CD4-positive, alpha-beta memory T cell (primary cell): ENCODE data around the gene KLC1. TPM values are rescaled to one million over a fixed set of nuclear protein-coding genes. Genes with fewer than 3 reads are reported as not detected.
"Not testable (repeated sequence)": the region's sequence is repeated elsewhere in the genome, so short reads cannot be mapped to it uniquely, and the experiment has no call there.

ENCODE experiments used
- CTCF ChIA-PET: fragments of 350-600 bp; sonication (Branson Sonifier 250); formaldehyde crosslinking; loops from one replicate; lab custom pipeline; 2021; ENCODE audit warnings: inconsistent platforms; ENCODE audit not compliant: partially characterized antibody; lab: Charles Lee
- POLR2A ChIA-PET: fragments of 350-600 bp; sonication (Branson Sonifier 250); formaldehyde crosslinking; loops from one replicate; lab custom pipeline; 2021; ENCODE audit not compliant: partially characterized antibody; lab: Charles Lee
- DNase-seq, 5 donors: peaks; one replicate each; pipeline versions ENCODE4 v3.0.0 to v3.0.0-alpha.2; 2020 to 2022; ENCODE audit warnings: mixed read lengths in 1 of 5
- H3K27ac ChIP-seq: one replicate; pipeline ENCODE4 v1.7.0; 2013; ENCODE audit warnings: low read depth, low read length
- H3K27me3 ChIP-seq: 2 replicates; pipeline ENCODE4 v1.7.0; 2013; ENCODE audit warnings: mild to moderate bottlenecking, low read length, moderate library complexity; ENCODE audit not compliant: insufficient read depth
- H3K36me3 ChIP-seq: 2 replicates; pipeline ENCODE4 v1.7.0; 2013; ENCODE audit warnings: mild to moderate bottlenecking, low read length, moderate library complexity; ENCODE audit not compliant: insufficient read depth
- H3K4me1 ChIP-seq: 2 replicates; pipeline ENCODE4 v1.7.0; 2013; ENCODE audit warnings: mild to moderate bottlenecking, low read length, moderate library complexity; ENCODE audit not compliant: insufficient read depth
- H3K4me3 ChIP-seq, 2 donors: one replicate each; pipeline ENCODE4 v1.7.0; 2013; ENCODE audit warnings: low read length in 2 of 2, mild to moderate bottlenecking in 1 of 2
- H3K9me3 ChIP-seq, 2 donors: one replicate each; pipeline ENCODE4 v1.7.0; 2013; ENCODE audit warnings: low read length in 2 of 2, control low read depth in 1 of 2; ENCODE audit not compliant: control insufficient read depth in 1 of 2
- H3K27ac Mint-ChIP-seq, 7 donors: one replicate each; pipeline ENCODE4 v1.8.0; 2020 to 2021; ENCODE audit warnings: mixed read lengths in 7 of 7, mild to moderate bottlenecking in 6 of 7, inconsistent platforms in 3 of 7, moderate library complexity in 3 of 7
- H3K27me3 Mint-ChIP-seq, 2 donors: one replicate each; pipeline ENCODE4 v1.8.0; 2020 to 2021; ENCODE audit warnings: mixed read lengths in 2 of 2
- H3K36me3 Mint-ChIP-seq, 2 donors: one replicate each; pipeline ENCODE4 v1.8.0; 2020 to 2021; ENCODE audit warnings: mixed read lengths in 2 of 2, inconsistent platforms in 1 of 2, mild to moderate bottlenecking in 1 of 2
- H3K4me1 Mint-ChIP-seq, 4 donors: one replicate each; pipeline ENCODE4 v1.8.0; 2020 to 2021; ENCODE audit warnings: mixed read lengths in 4 of 4, mild to moderate bottlenecking in 1 of 4
- H3K4me3 Mint-ChIP-seq, 8 donors: one replicate each; pipeline ENCODE4 v1.8.0; 2020 to 2021; ENCODE audit warnings: mixed read lengths in 8 of 8, mild to moderate bottlenecking in 7 of 8, moderate library complexity in 6 of 8, inconsistent platforms in 3 of 8
- H3K9me3 Mint-ChIP-seq, 8 donors: one replicate each; pipeline ENCODE4 v1.8.0; 2020 to 2021; ENCODE audit warnings: mixed read lengths in 8 of 8, mild to moderate bottlenecking in 5 of 8, inconsistent platforms in 3 of 8, moderate library complexity in 1 of 8
- intact Hi-C: fragments of 100-400 bp; cut with micrococcal nuclease; formaldehyde crosslinking; loops from one replicate; pipeline ENCODE4 v1.15.1; 2023
- polyA plus RNA-seq, 2 donors: library from polyadenylated mRNA; unstranded; fragments of 300-500 nt; fragmentation: Illumina TruSeq; gene quantifications; one replicate each; pipeline ENCODE4 v1.2.3, GENCODE V29; 2021
- total RNA-seq, 2 experiments: library from RNA; stranded (reverse); gene quantifications; one replicate each; pipeline ENCODE4 v1.2.3, GENCODE V29; 2021

Gene KLC1
- total and polyA plus RNA-seq, 4 experiments from 2014 or later: 31.8 to 278 (median 165) TPM

GRCh38 chr14:103597623-103598377 is 31.2 kb upstream of the KLC1 start:
- peaks cover 0 to 5% (median 1%) of the 10 kb centered on the region in 4 donors for H3K4me1 Mint-ChIP-seq
- H3K27me3 Mint-ChIP-seq: no peaks in the 10 kb centered on the region
- no peaks in the 10 kb centered on the region for H3K4me1 ChIP-seq
- H3K4me3 Mint-ChIP-seq: no peak overlapping the region
- intact Hi-C loops: no loop called here
- H3K9me3 ChIP-seq: no peaks in the 10 kb centered on the region
- no peak overlapping the region for H3K27ac ChIP-seq
- DNase-seq: no peak
- no peaks in the 10 kb centered on the region for H3K36me3 ChIP-seq
- no peak overlapping the region for H3K27ac Mint-ChIP-seq
- no peaks in the 10 kb centered on the region for H3K36me3 Mint-ChIP-seq
- no peak overlapping the region for H3K4me3 ChIP-seq
- CTCF ChIA-PET: no interaction called here
- H3K27me3 ChIP-seq: no peaks in the 10 kb centered on the region
- POLR2A ChIA-PET: no interaction called here
- no peaks in the 10 kb centered on the region for H3K9me3 Mint-ChIP-seq

GRCh38 chr14:103600503-103600902 is 28.5 kb upstream of the KLC1 start:
- Mint-ChIP-seq H3K27ac (no peak overlapping the region), H3K4me3 (no peak overlapping the region), H3K36me3 (no peaks in the 10 kb centered on the region), H3K9me3 (no peaks in the 10 kb centered on the region), H3K27me3 (no peaks in the 10 kb centered on the region), H3K4me1 (no peaks in the 10 kb centered on the region)
- ChIA-PET CTCF (no interaction called here), POLR2A (no interaction called here)
- intact Hi-C loops: no loop called here
- DNase-seq: no peak
- H3K27ac ChIP-seq: no peak overlapping the region
- no peaks in the 10 kb centered on the region for H3K27me3 ChIP-seq
- no peaks in the 10 kb centered on the region for H3K36me3 ChIP-seq
- no peaks in the 10 kb centered on the region for H3K9me3 ChIP-seq
- H3K4me3 ChIP-seq: no peak overlapping the region
- H3K4me1 ChIP-seq: no peaks in the 10 kb centered on the region

GRCh38 chr14:103604620-103605019 is 24.4 kb upstream of the KLC1 start:
- peak overlapping the region in 1 of 7 donors; percentile 74 for H3K27ac Mint-ChIP-seq
- ChIA-PET CTCF (interaction anchor here (1.4 kb wide), 1 partner anchor 10 kb away, joined by 3 read pairs; no protein-coding TSS in a partner anchor), POLR2A (no interaction called here)
- no peak overlapping the region for H3K4me3 ChIP-seq
- no peaks in the 10 kb centered on the region for H3K36me3 Mint-ChIP-seq
- H3K9me3 Mint-ChIP-seq: peaks cover 0 to 3% (median 0%) of the 10 kb centered on the region in 8 donors
- no peak for DNase-seq
- H3K4me3 Mint-ChIP-seq: no peak overlapping the region
- peaks cover 21% of the 10 kb centered on the region for H3K4me1 ChIP-seq
- intact Hi-C loops: no loop called here
- H3K4me1 Mint-ChIP-seq: peaks cover 13 to 19% (median 16%) of the 10 kb centered on the region in 4 donors
- H3K9me3 ChIP-seq: no peaks in the 10 kb centered on the region
- H3K27me3 Mint-ChIP-seq: peaks cover 1 to 2% of the 10 kb centered on the region in 2 donors
- H3K36me3 ChIP-seq: no peaks in the 10 kb centered on the region
- no peaks in the 10 kb centered on the region for H3K27me3 ChIP-seq
- no peak overlapping the region for H3K27ac ChIP-seq

GRCh38 chr14:103606963-103607668 is 21.9 kb upstream of the KLC1 start:
- Histone ChIP-seq H3K9me3 (peaks cover 0 to 10% of the 10 kb centered on the region in 2 donors), H3K27me3 (no peaks in the 10 kb centered on the region), H3K36me3 (no peaks in the 10 kb centered on the region), H3K27ac (no peak overlapping the region), H3K4me1 (peaks cover 21% of the 10 kb centered on the region), H3K4me3 (peak overlapping the region; percentile 23 to 60)
- peak; percentile 54 to 75 (median 62) for DNase-seq
- Mint-ChIP-seq H3K9me3 (peaks cover 4 to 16% (median 9%) of the 10 kb centered on the region in 8 donors), H3K4me3 (peak overlapping the region; percentile 78 to 92 (median 86)), H3K36me3 (peaks cover 0 to 4% of the 10 kb centered on the region in 2 donors), H3K27ac (peak overlapping the region; percentile 47 to 87 (median 71)), H3K27me3 (peaks cover 1 to 2% of the 10 kb centered on the region in 2 donors), H3K4me1 (peaks cover 13 to 19% (median 16%) of the 10 kb centered on the region in 4 donors)
- ChIA-PET POLR2A (interaction anchor here (0.8 to 2.1 kb wide), 6 partner anchors 16 to 273 kb away, joined by 3 to 14 read pairs (median 3); partner anchors contain the start of genes BAG5, KLC1, XRCC3 and ZFYVE21), CTCF (no interaction called here)
- intact Hi-C loops: loop anchor here (2.0 kb wide), 1 partner anchor 72 kb away; no protein-coding TSS in a partner anchor

- H3K9me3 Mint-ChIP-seq: peaks cover 4 to 16% (median 9%) of the 10 kb centered on the region in 8 donors
- no peak overlapping the region for H3K27ac ChIP-seq
- intact Hi-C loops: loop anchor here (2.0 kb wide), 1 partner anchor 71 kb away; no protein-coding TSS in a partner anchor
- peaks cover 0 to 4% of the 10 kb centered on the region in 2 donors for H3K36me3 Mint-ChIP-seq
- no peaks in the 10 kb centered on the region for H3K27me3 ChIP-seq
- CTCF ChIA-PET: no interaction called here
- H3K36me3 ChIP-seq: no peaks in the 10 kb centered on the region
- peak overlapping the region; percentile 23 to 60 for H3K4me3 ChIP-seq
- peaks cover 13 to 19% (median 16%) of the 10 kb centered on the region in 4 donors for H3K4me1 Mint-ChIP-seq
- H3K4me1 ChIP-seq: peaks cover 21% of the 10 kb centered on the region
- peaks cover 1 to 2% of the 10 kb centered on the region in 2 donors for H3K27me3 Mint-ChIP-seq
- peaks cover 0 to 10% of the 10 kb centered on the region in 2 donors for H3K9me3 ChIP-seq
- POLR2A ChIA-PET: interaction anchor here (1.4 to 2.1 kb wide), 2 partner anchors 19 to 21 kb away, joined by 4 to 14 read pairs; partner anchors contain the start of gene KLC1
- no peak for DNase-seq
- peak overlapping the region; percentile 78 to 92 (median 86) for H3K4me3 Mint-ChIP-seq
- peak overlapping the region in 3 of 7 donors; percentile 29 to 77 (median 62) for H3K27ac Mint-ChIP-seq
Measured at GRCh38 chr14:103607822-103608221, 21.2 kb upstream of the KLC1 start.

- intact Hi-C loops: not testable (repeated sequence)
- Mint-ChIP-seq H3K4me3 (peak overlapping the region in 1 of 8 donors; percentile 29), H3K9me3 (peaks cover 4 to 16% (median 9%) of the 10 kb centered on the region in 8 donors)
Measured at GRCh38 chr14:103609081-103609480, 19.9 kb upstream of the KLC1 start.

More at GRCh38 chr14:103609081-103609480, 19.9 kb upstream of the KLC1 start:
- peak overlapping the region in 1 of 7 donors; percentile 70 for H3K27ac Mint-ChIP-seq
- peaks cover 21% of the 10 kb centered on the region for H3K4me1 ChIP-seq
- CTCF ChIA-PET, H3K27ac ChIP-seq, POLR2A ChIA-PET, DNase-seq, H3K27me3 ChIP-seq, H3K36me3 Mint-ChIP-seq, H3K36me3 ChIP-seq, H3K4me3 ChIP-seq, H3K27me3 Mint-ChIP-seq: not testable (repeated sequence)
- H3K9me3 ChIP-seq: peaks cover 0 to 10% of the 10 kb centered on the region in 2 donors
- peaks cover 13 to 19% (median 16%) of the 10 kb centered on the region in 4 donors for H3K4me1 Mint-ChIP-seq
